ENCODE measurements around the gene BTBD19. TPM values are rescaled to one million over a fixed set of nuclear protein-coding genes. Genes with fewer than 3 reads are reported as not detected.
"Not testable (repeated sequence)": the region's sequence is repeated elsewhere in the genome, so short reads cannot be mapped to it uniquely, and the experiment has no call there.

Gene BTBD19
- total RNA-seq, 1 experiment from 2014 or later = 0.75 TPM

- Histone ChIP-seq H3K4me1 (ENCODE audit: low read length) (peaks cover 23% of the 10 kb centered on the region), H3K79me2 (ENCODE audit: low read length) (peaks cover 13% of the 10 kb centered on the region)
- DNase-seq; H3K27ac ChIP-seq (ENCODE audit: low read length); H2AFZ ChIP-seq (ENCODE audit: low read length); H3K4me3 ChIP-seq (ENCODE audit: low read length); H3K9ac ChIP-seq (ENCODE audit: low read length); H3K9me2 ChIP-seq (replicated peaks; ENCODE audit: insufficient read depth, low read length); H4K20me1 ChIP-seq (ENCODE audit: insufficient read depth, low read depth, low read length); H3K9me3 ChIP-seq (ENCODE audit: low read length); H3K36me3 ChIP-seq (ENCODE audit: insufficient read depth, low read length); H3K27me3 ChIP-seq (ENCODE audit: low read length); H3K4me2 ChIP-seq (ENCODE audit: low read depth, low read length, poor library complexity, severe bottlenecking): not testable (repeated sequence)
These were observed 10.4 kb upstream of the BTBD19 start for GRCh38 chr1:44797886-44798285.

DNA sequence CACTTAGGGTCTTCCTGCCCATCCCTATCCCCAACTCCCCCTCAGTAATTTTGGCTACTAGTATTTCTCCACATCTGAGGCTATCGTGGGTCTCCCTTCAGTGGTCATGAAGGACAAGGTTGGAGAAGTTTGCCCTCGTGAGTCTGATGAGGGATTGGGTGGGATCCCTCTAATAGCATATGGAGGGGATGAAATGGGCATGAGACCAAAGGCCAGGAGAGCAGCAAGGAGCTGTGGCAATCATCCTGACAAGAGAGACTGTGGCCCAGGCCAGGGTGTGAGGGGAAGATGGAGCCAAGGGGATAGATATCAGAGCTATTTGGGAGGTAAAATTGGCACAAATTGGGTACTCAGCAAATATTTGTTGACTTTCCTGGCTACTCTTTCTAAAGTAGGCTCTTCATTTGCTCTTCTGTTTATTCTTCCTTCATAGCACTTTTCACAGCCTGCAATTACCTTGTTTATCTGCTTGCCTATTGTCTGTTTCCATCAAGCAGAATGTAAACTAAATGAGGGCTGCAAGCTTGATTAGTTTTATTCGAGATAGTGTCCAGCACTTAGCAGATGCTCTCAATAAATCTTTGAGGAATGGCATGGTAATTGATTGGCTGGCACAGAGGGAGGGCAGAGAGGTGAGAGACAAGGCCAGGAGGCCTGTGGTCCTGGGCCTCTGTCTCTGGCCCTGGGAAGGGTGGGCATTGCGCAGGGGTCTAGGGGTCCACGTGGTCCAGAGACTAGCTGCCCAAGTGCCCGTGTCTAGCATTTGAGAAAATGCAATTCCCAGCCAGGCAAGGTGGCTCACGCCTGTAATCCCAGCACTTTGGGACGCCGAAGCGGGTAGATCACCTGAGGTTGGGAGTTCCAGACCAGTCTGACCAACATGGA, 9.6 kb upstream of the BTBD19 start:
- Histone ChIP-seq H3K4me3 (ENCODE audit: low read length) (no peak overlapping the region), H3K9me2 (replicated peaks; ENCODE audit: insufficient read depth, low read length) (no peaks in the 10 kb centered on the region), H3K4me2 (ENCODE audit: low read depth, low read length, poor library complexity, severe bottlenecking) (no peak overlapping the region), H3K36me3 (ENCODE audit: insufficient read depth, low read length) (0 out of 2 replicates have a peak, but pooled peaks cover 3% of the 10 kb centered on the region), H3K4me1 (ENCODE audit: low read length) (peaks cover 23% of the 10 kb centered on the region), H3K9ac (ENCODE audit: low read length) (no peak overlapping the region), H3K27me3 (ENCODE audit: low read length) (no peaks in the 10 kb centered on the region), H4K20me1 (ENCODE audit: insufficient read depth, low read depth, low read length) (no peaks in the 10 kb centered on the region; the same call in 1 of the 2 replicates), H3K27ac (ENCODE audit: low read length) (no peak overlapping the region), H3K9me3 (ENCODE audit: low read length) (no peaks in the 10 kb centered on the region), H3K79me2 (ENCODE audit: low read length) (peaks cover 13% of the 10 kb centered on the region), H2AFZ (ENCODE audit: low read length) (peak overlapping the region; percentile 93)
- DNase-seq = no peak

GRCh38 chr1:44799770-44800584, 8.3 kb upstream of the BTBD19 start, which contains the start of gene PLK3:
Gene PLK3 (plus strand): TSS chr1:44800377. CDS start chr1:44800464, 87 bp downstream.
- Histone ChIP-seq H3K27ac (ENCODE audit: low read length) (peak within 1 kb of the TSS; percentile 58), H3K9ac (ENCODE audit: low read length) (peak within 1 kb of the TSS; percentile 95), H3K4me3 (ENCODE audit: low read length) (peak within 1 kb of the TSS; percentile 95), H3K9me2 (replicated peaks; ENCODE audit: insufficient read depth, low read length) (no peaks in the 10 kb centered on the region), H3K4me1 (ENCODE audit: low read length) (peaks cover 23% of the 10 kb centered on the region), H4K20me1 (ENCODE audit: insufficient read depth, low read depth, low read length) (no peaks in the 10 kb centered on the region; the same call in 1 of the 2 replicates), H3K9me3 (ENCODE audit: low read length) (no peaks in the 10 kb centered on the region), H3K4me2 (ENCODE audit: low read depth, low read length, poor library complexity, severe bottlenecking) (peak within 1 kb of the TSS; percentile 98), H3K36me3 (ENCODE audit: insufficient read depth, low read length) (peaks cover 7% of the 10 kb centered on the region; the same call in 1 of the 2 replicates), H2AFZ (ENCODE audit: low read length) (peak within 1 kb of the TSS; percentile 89), H3K27me3 (ENCODE audit: low read length) (no peaks in the 10 kb centered on the region), H3K79me2 (ENCODE audit: low read length) (peaks cover 13% of the 10 kb centered on the region)
- DNase-seq = peak; percentile 99

GRCh38 chr1:44801491-44802305, 6.6 kb upstream of the BTBD19 start:
- H3K9me2 ChIP-seq (replicated peaks; ENCODE audit: insufficient read depth, low read length) = no peaks in the 10 kb centered on the region
- peaks cover 13% of the 10 kb centered on the region for H3K79me2 ChIP-seq (ENCODE audit: low read length)
- no peaks in the 10 kb centered on the region for H3K27me3 ChIP-seq (ENCODE audit: low read length)
- peak overlapping the region; percentile 98 for H3K4me2 ChIP-seq (ENCODE audit: low read depth, low read length, poor library complexity, severe bottlenecking)
- H3K9ac ChIP-seq (ENCODE audit: low read length) = peak overlapping the region; percentile 58
- no peaks in the 10 kb centered on the region for H3K9me3 ChIP-seq (ENCODE audit: low read length)
- no peak overlapping the region for H3K27ac ChIP-seq (ENCODE audit: low read length)
- peaks cover 7% of the 10 kb centered on the region; the same call in 1 of the 2 replicates for H3K36me3 ChIP-seq (ENCODE audit: insufficient read depth, low read length)
- no peak overlapping the region for H2AFZ ChIP-seq (ENCODE audit: low read length)
- peak overlapping the region; percentile 95 for H3K4me3 ChIP-seq (ENCODE audit: low read length)
- no peak for DNase-seq
- H4K20me1 ChIP-seq (ENCODE audit: insufficient read depth, low read depth, low read length) = no peaks in the 10 kb centered on the region; the same call in 1 of the 2 replicates
- peaks cover 25% of the 10 kb centered on the region for H3K4me1 ChIP-seq (ENCODE audit: low read length)

- H3K27ac ChIP-seq (ENCODE audit: low read length) = no peak overlapping the region
- no peak for DNase-seq
- no peaks in the 10 kb centered on the region for H3K9me3 ChIP-seq (ENCODE audit: low read length)
- H3K4me3 ChIP-seq (ENCODE audit: low read length) = peak overlapping the region; percentile 95
- no peak overlapping the region for H2AFZ ChIP-seq (ENCODE audit: low read length)
- H3K79me2 ChIP-seq (ENCODE audit: low read length) = peaks cover 13% of the 10 kb centered on the region
- H3K4me1 ChIP-seq (ENCODE audit: low read length) = peaks cover 33% of the 10 kb centered on the region
- peaks cover 7% of the 10 kb centered on the region; the same call in 1 of the 2 replicates for H3K36me3 ChIP-seq (ENCODE audit: insufficient read depth, low read length)
- peak overlapping the region; percentile 58; the same call in 1 of the 2 replicates for H3K9ac ChIP-seq (ENCODE audit: low read length)
- H3K9me2 ChIP-seq (replicated peaks; ENCODE audit: insufficient read depth, low read length) = no peaks in the 10 kb centered on the region
- no peaks in the 10 kb centered on the region for H3K27me3 ChIP-seq (ENCODE audit: low read length)
- H3K4me2 ChIP-seq (ENCODE audit: low read depth, low read length, poor library complexity, severe bottlenecking) = peak overlapping the region; percentile 98
- no peaks in the 10 kb centered on the region; the same call in 1 of the 2 replicates for H4K20me1 ChIP-seq (ENCODE audit: insufficient read depth, low read depth, low read length)
These were observed 5.8 kb upstream of the BTBD19 start for GRCh38 chr1:44802306-44803061.

DNA sequence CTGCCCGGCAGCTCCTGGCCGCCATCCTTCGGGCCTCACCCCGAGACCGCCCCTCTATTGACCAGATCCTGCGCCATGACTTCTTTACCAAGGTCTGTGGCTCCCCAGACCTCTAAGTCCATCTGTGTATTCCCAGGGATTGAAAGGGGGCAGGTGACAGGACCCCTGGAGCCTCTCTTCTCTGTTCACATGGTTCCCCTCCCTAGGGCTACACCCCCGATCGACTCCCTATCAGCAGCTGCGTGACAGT, 5.3 kb upstream of the BTBD19 start:
- H4K20me1 ChIP-seq (ENCODE audit: insufficient read depth, low read depth, low read length) = no peaks in the 10 kb centered on the region; the same call in 1 of the 2 replicates
- no peaks in the 10 kb centered on the region for H3K9me3 ChIP-seq (ENCODE audit: low read length)
- H3K4me3 ChIP-seq (ENCODE audit: low read length) = no peak overlapping the region
- DNase-seq = no peak
- H3K27ac ChIP-seq (ENCODE audit: low read length) = no peak overlapping the region
- no peaks in the 10 kb centered on the region for H3K9me2 ChIP-seq (replicated peaks; ENCODE audit: insufficient read depth, low read length)
- no peak overlapping the region for H3K9ac ChIP-seq (ENCODE audit: low read length)
- peaks cover 7% of the 10 kb centered on the region; the same call in 1 of the 2 replicates for H3K36me3 ChIP-seq (ENCODE audit: insufficient read depth, low read length)
- H2AFZ ChIP-seq (ENCODE audit: low read length) = no peak overlapping the region
- no peak overlapping the region for H3K4me2 ChIP-seq (ENCODE audit: low read depth, low read length, poor library complexity, severe bottlenecking)
- peaks cover 38% of the 10 kb centered on the region for H3K4me1 ChIP-seq (ENCODE audit: low read length)
- H3K79me2 ChIP-seq (ENCODE audit: low read length) = peaks cover 13% of the 10 kb centered on the region
- no peaks in the 10 kb centered on the region for H3K27me3 ChIP-seq (ENCODE audit: low read length)

GRCh38 chr1:44803312-44804095, 4.8 kb upstream of the BTBD19 start:
- Histone ChIP-seq H3K9ac (ENCODE audit: low read length) (no peak overlapping the region), H3K9me3 (ENCODE audit: low read length) (no peaks in the 10 kb centered on the region), H3K9me2 (replicated peaks; ENCODE audit: insufficient read depth, low read length) (no peaks in the 10 kb centered on the region), H3K36me3 (ENCODE audit: insufficient read depth, low read length) (peaks cover 7% of the 10 kb centered on the region; the same call in 1 of the 2 replicates), H3K4me2 (ENCODE audit: low read depth, low read length, poor library complexity, severe bottlenecking) (no peak overlapping the region), H3K4me1 (ENCODE audit: low read length) (peaks cover 43% of the 10 kb centered on the region), H3K4me3 (ENCODE audit: low read length) (no peak overlapping the region), H3K27ac (ENCODE audit: low read length) (no peak overlapping the region), H4K20me1 (ENCODE audit: insufficient read depth, low read depth, low read length) (no peaks in the 10 kb centered on the region; the same call in 1 of the 2 replicates), H3K79me2 (ENCODE audit: low read length) (peaks cover 13% of the 10 kb centered on the region), H2AFZ (ENCODE audit: low read length) (no peak overlapping the region), H3K27me3 (ENCODE audit: low read length) (no peaks in the 10 kb centered on the region)
- no peak for DNase-seq

Data from Karpas-422 (cell line).